Coronary artery (tissue), 2 donors: ENCODE measurements around the gene PRPS1L1.

ENCODE experiments used
- DNase-seq: peaks from one replicate; pipeline ENCODE4 v3.0.0-alpha.2; 2017; ENCODE audit warnings: low spot score
- H3K27ac ChIP-seq, 2 donors: fragments of 200-600 bp; sonication (generic); one replicate each; pipeline ENCODE4 v1.5.1; 2016 to 2019
- H3K4me3 ChIP-seq: fragments of 200-600 bp; sonication (generic); 2 replicates; pipeline ENCODE4 v1.5.1; 2016; ENCODE audit warnings: mild to moderate bottlenecking, moderate library complexity
- CTCF ChIP-seq: fragments of 200-600 bp; sonication (generic); IDR thresholded peaks from one replicate; pipeline ENCODE4 v1.5.1; 2019; ENCODE audit warnings: antibody characterized with exemption

Gene PRPS1L1

DNA sequence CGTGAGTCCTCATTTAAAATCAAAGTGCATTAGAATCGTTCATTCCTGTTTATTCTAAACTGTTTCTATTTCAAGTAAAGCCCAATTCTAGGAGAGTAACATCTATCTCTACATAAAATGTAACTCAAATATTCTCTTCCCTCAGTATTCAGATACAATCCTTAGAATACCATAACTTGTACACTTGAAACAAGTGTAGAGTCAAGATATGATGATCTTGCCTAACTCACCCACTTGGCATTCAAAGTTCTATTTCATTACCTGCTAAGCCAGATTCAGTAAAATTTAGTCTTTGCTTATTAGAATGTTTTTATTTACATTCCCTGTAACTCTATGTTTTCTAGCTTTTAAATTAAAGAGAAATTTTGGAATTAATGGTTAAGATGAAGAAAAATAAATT lies 31.6 kb downstream of the PRPS1L1 start:
- Histone ChIP-seq H3K27ac (no peak overlapping the region), H3K4me3 (no peak overlapping the region)
- no peak for DNase-seq
- TF ChIP-seq CTCF, result no peak

- Histone ChIP-seq H3K27ac (no peak overlapping the region), H3K4me3 (no peak overlapping the region)
- no peak for DNase-seq
- no peak for TF ChIP-seq CTCF
These were observed 33.4 kb downstream of the PRPS1L1 start for GRCh38 chr7:17994079-17994850.

DNA sequence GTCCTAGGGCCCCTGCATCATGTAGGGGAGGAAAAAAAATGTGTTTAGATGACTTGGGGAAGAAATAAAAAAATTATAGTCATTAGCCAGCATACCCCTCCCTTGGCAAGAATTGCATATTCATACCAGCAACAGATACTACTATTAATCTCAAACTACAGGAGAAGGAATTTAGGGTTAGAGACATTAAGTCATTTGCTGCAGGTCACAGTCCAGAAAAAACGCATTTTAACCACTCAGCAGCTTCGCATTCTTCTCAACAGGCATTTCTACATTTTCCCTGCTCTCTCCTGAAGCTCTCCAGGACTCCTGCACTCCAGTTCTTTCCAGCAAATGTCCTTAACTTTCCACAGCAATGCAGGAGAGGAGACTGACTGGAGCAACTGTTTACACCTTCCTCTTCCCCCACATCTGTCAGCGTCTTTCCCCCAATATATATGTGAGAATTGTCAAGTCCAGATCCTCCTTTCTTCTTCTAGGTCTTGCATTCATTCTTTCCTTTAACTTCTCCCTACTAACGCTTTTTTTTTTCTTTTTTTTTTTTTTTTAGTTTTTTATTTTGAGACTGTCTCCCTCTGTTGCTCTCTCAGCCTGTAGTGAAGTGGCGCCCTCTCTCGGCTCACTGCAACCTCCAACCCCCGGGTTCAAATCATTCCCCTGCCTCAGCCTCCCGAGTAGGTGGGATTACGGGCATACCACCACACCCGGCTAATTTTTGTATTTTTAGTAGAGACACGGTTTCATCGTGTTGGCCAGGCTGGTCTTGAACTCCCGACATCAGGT lies 35.6 kb downstream of the PRPS1L1 start:
- no peak for TF ChIP-seq CTCF
- no peak overlapping the region for H3K27ac ChIP-seq
- no peak for DNase-seq
- H3K4me3 ChIP-seq, result no peak overlapping the region

DNA sequence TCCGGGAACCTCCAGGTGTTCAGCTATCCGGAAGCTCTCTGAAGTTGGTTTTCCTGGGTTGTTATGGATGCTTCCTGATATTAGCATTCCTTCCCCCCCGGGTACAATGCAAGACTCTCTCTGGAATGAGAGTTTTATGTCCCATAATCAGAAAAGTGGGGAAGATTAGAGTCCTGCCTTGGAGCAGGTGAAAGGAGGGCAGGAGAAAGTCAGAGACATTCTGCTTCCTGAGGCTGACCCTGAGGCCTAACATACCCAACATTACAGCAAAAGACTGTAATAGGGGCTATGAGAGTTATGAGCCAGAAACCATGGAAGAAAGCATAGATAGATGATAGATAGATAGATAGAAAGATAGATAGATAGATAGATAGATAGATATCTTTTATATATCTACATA lies 36.9 kb downstream of the PRPS1L1 start:
- DNase-seq, result no peak
- Histone ChIP-seq H3K4me3 (no peak overlapping the region), H3K27ac (no peak overlapping the region)
- TF ChIP-seq CTCF, result no peak

DNA sequence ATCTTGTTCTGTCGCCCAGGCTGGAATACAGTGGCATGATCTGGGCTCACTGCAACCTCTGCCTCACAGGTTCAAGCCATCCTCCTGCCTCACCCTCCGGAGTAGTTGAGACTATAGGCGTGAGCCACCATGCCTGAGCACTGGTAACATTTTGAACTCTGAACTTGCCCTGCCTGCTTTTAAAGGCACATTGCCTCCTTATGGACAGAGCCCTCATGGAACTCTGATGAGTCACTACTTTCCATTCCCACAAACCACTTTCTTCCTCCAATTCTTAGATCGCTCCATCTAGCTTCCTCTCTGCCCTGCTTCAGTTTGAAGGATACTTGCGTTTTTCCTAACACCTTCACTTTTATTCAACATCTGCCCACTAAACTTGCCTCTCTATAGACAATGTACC lies 38.1 kb downstream of the PRPS1L1 start:
- DNase-seq, result no peak
- Histone ChIP-seq H3K4me3 (no peak overlapping the region), H3K27ac (no peak overlapping the region)
- no peak for TF ChIP-seq CTCF

DNA sequence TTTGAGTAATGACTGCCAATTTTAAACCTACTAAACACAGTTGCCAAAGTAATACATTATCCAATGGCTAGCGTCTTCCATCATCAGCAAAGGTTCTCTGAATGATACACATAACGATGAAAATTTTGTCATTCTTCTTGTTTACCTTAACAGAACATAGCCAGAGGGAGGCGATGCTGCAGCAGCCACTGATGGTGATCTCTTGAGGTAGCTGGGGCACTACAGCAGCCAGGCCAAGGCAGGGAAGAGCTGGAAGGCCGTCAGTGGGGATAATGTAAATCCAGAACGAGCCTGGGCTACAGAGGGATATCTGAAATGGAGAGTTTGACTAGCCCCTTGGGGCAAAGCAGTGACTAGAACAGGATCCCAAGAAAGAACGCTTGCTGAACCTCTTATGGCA lies 38.8 kb downstream of the PRPS1L1 start:
- DNase-seq, result no peak
- Histone ChIP-seq H3K4me3 (no peak overlapping the region), H3K27ac (no peak overlapping the region)
- TF ChIP-seq CTCF, result no peak

GRCh38 chr7:17988141-17988540 lies 39.5 kb downstream of the PRPS1L1 start:
- TF ChIP-seq CTCF, result no peak
- Histone ChIP-seq H3K27ac (no peak overlapping the region), H3K4me3 (no peak overlapping the region)
- no peak for DNase-seq
